Caco-2 (cell line): Measurements from ENCODE around the gene PAX4. TPM values are rescaled to one million over a fixed set of nuclear protein-coding genes. Genes with fewer than 3 reads are reported as not detected.

ENCODE experiments used
- Bru-seq: library from RNA; stranded (reverse); fragments of 400-500 nt; gene quantifications from one replicate; lab custom pipeline; 2021; lab: Mats Ljungman, UMichigan
- BruChase-seq, 2 experiments: library from RNA; stranded (reverse); fragments of 400-500 nt; gene quantifications; one replicate each; lab custom pipeline; 2021; lab: Mats Ljungman, UMichigan
- BruUV-seq: library from RNA; stranded (reverse); fragments of 400-500 nt; replicated peaks from 2 replicates; lab custom pipeline; 2021; lab: Mats Ljungman, UMichigan
- CTCF ChIA-PET: fragments of 300-600 bp; sonication (Branson Sonifier 250); formaldehyde crosslinking; loops from one replicate; lab custom pipeline; 2022; ENCODE audit warnings: antibody characterized with exemption; lab: Charles Lee
- POLR2A ChIA-PET: fragments of 300-600 bp; sonication (Branson Sonifier 250); formaldehyde crosslinking; loops from one replicate; lab custom pipeline; 2022; ENCODE audit warnings: antibody characterized with exemption; lab: Charles Lee
- DNase-seq, 2 experiments: peaks; one replicate each; pipeline versions ENCODE4 v3.0.0 to v3.0.0-alpha.2; 2020 to 2022
- H3K27me3 ChIP-seq: replicated peaks from 2 replicates; pipeline ENCODE4 v1.6.0; 2011; ENCODE audit warnings: low read length; ENCODE audit not compliant: control insufficient read depth, insufficient read depth
- H3K36me3 ChIP-seq: 2 replicates; pipeline ENCODE4 v1.5.1; 2011; ENCODE audit warnings: low read length; ENCODE audit not compliant: control insufficient read depth, insufficient read depth
- H3K4me1 ChIP-seq: fragments of 250-450 bp; sonication (Bioruptor Pico); 2 replicates; pipeline ENCODE4 v1.5.1; 2020; ENCODE audit warnings: mild to moderate bottlenecking
- H3K4me3 ChIP-seq: 2 replicates; pipeline ENCODE4 v1.5.1; 2011; ENCODE audit warnings: low read depth, mild to moderate bottlenecking, control low read depth, low read length
- H3K9me3 ChIP-seq: fragments of 250-450 bp; sonication (Bioruptor Pico); 2 replicates; pipeline ENCODE4 v1.5.1; 2020; ENCODE audit warnings: mild to moderate bottlenecking, moderate library complexity
- H3K27ac Mint-ChIP-seq: one replicate; pipeline ENCODE4 v1.8.0; 2022; ENCODE audit warnings: mixed read lengths; ENCODE audit not compliant: unreplicated experiment
- H3K27me3 Mint-ChIP-seq: one replicate; pipeline ENCODE4 v1.8.0; 2022; ENCODE audit warnings: mixed read lengths; ENCODE audit not compliant: insufficient read depth, unreplicated experiment
- H3K36me3 Mint-ChIP-seq: one replicate; pipeline ENCODE4 v1.8.0; 2022; ENCODE audit warnings: mild to moderate bottlenecking, mixed read lengths; ENCODE audit not compliant: insufficient read depth, unreplicated experiment
- H3K4me1 Mint-ChIP-seq: one replicate; pipeline ENCODE4 v1.8.0; 2022; ENCODE audit warnings: low read depth, mixed read lengths; ENCODE audit not compliant: unreplicated experiment
- H3K4me3 Mint-ChIP-seq: one replicate; pipeline ENCODE4 v1.8.0; 2022; ENCODE audit warnings: mild to moderate bottlenecking, moderate library complexity, mixed read lengths; ENCODE audit not compliant: unreplicated experiment
- H3K9me3 Mint-ChIP-seq: one replicate; pipeline ENCODE4 v1.8.0; 2022; ENCODE audit warnings: mixed read lengths; ENCODE audit not compliant: unreplicated experiment
- CTCF ChIP-seq, 2 experiments: fragments of 200-600 bp in 1 of 2; IDR thresholded peaks; 1 replicate in 1 of 2; 2 replicates in 1 of 2; pipeline versions ENCODE4 v1.5.1 to v1.8.0; 2011 to 2022; ENCODE audit warnings: antibody characterized with exemption in 1 of 2, control low read depth in 1 of 2, inconsistent platforms in 1 of 2, low read depth in 1 of 2, low read length in 1 of 2, mild to moderate bottlenecking in 1 of 2, moderate library complexity in 1 of 2; ENCODE audit not compliant: insufficient read depth in 1 of 2, severe bottlenecking in 1 of 2, unreplicated experiment in 1 of 2
- intact Hi-C: fragments of 100-400 bp; cut with micrococcal nuclease; formaldehyde crosslinking; loops from one replicate; pipeline ENCODE4 v1.10.0; 2022; ENCODE audit not compliant: unreplicated experiment
- long read RNA-seq: library from polyadenylated mRNA; stranded (forward); transcript quantifications from one replicate; pipeline ENCODE4 v2.0.0, GENCODE V29; 2022
- total RNA-seq: library from RNA; stranded (reverse); gene quantifications from 2 replicates; pipeline ENCODE4 v1.2.3, GENCODE V29; 2022

Gene PAX4
- total RNA-seq = not detected in 2 replicates
- Bru-seq, nascent RNA = not detected
- BruChase-seq, experiment 1, labeled RNA remaining after a 2-hour chase = percentile 9 among the genes with signal in this experiment
- BruChase-seq, experiment 2, labeled RNA remaining after a 6-hour chase = not detected
- long read RNA-seq = 0 reads

- POLR2A ChIA-PET = no interaction called here
- Mint-ChIP-seq H3K27me3 (peaks cover 61% of the 10 kb centered on the region), H3K27ac (no peak within 1 kb of the TSS), H3K4me3 (no peak within 1 kb of the TSS), H3K36me3 (peaks cover 5% of the 10 kb centered on the region), H3K4me1 (no peaks in the 10 kb centered on the region), H3K9me3 (peaks cover under 1% of the 10 kb centered on the region)
- Histone ChIP-seq H3K27me3 (peaks cover 4% of the 10 kb centered on the region), H3K9me3 (no peaks in the 10 kb centered on the region), H3K36me3 (no peaks in the 10 kb centered on the region), H3K4me1 (no peaks in the 10 kb centered on the region), H3K4me3 (no peak within 1 kb of the TSS)
- DNase-seq = no peak
- TF ChIP-seq CTCF (IDR thresholded peaks at IDR 0.05; ENCODE audit: insufficient read depth in 1 of 2, low read depth in 1 of 2, low read length in 1 of 2, severe bottlenecking in 1 of 2, unreplicated experiment in 1 of 2) = no peak
- intact Hi-C loops = no loop called here
- CTCF ChIA-PET = no interaction called here
- BruUV-seq = no TSS peak
Observed at GRCh38 chr7:127618042-127618441, at the start of gene PAX4. Gene PAX4 (minus strand): TSS chr7:127618142. CDS start chr7:127615928, 2,214 bp downstream.

- H3K4me1 Mint-ChIP-seq = peaks cover 14% of the 10 kb centered on the region
- CTCF ChIA-PET = no interaction called here
- DNase-seq = no peak
- H3K36me3 Mint-ChIP-seq = peaks cover 87% of the 10 kb centered on the region
- no TSS peak for BruUV-seq
- H3K27me3 ChIP-seq = no peaks in the 10 kb centered on the region
- H3K27me3 Mint-ChIP-seq = no peaks in the 10 kb centered on the region
- no peak overlapping the region for H3K4me3 ChIP-seq
- no peaks in the 10 kb centered on the region for H3K36me3 ChIP-seq
- no peaks in the 10 kb centered on the region for H3K9me3 Mint-ChIP-seq
- TF ChIP-seq CTCF (IDR thresholded peaks at IDR 0.05; ENCODE audit: insufficient read depth in 1 of 2, low read depth in 1 of 2, low read length in 1 of 2, severe bottlenecking in 1 of 2, unreplicated experiment in 1 of 2) = no peak
- H3K27ac Mint-ChIP-seq = peak overlapping the region; percentile 23
- intact Hi-C loops = no loop called here
- POLR2A ChIA-PET = no interaction called here
- no peaks in the 10 kb centered on the region for H3K9me3 ChIP-seq
- no peak overlapping the region for H3K4me3 Mint-ChIP-seq
- H3K4me1 ChIP-seq = no peaks in the 10 kb centered on the region
Observed at GRCh38 chr7:127667017-127667670, 49.2 kb upstream of the PAX4 start.

GRCh38 chr7:127666602-127667001, 48.7 kb upstream of the PAX4 start:
- H3K36me3 Mint-ChIP-seq = peaks cover 87% of the 10 kb centered on the region
- TF ChIP-seq CTCF (IDR thresholded peaks at IDR 0.05; ENCODE audit: insufficient read depth in 1 of 2, low read depth in 1 of 2, low read length in 1 of 2, severe bottlenecking in 1 of 2, unreplicated experiment in 1 of 2) = no peak
- H3K4me3 Mint-ChIP-seq = no peak overlapping the region
- BruUV-seq = no TSS peak
- intact Hi-C loops = no loop called here
- H3K27me3 Mint-ChIP-seq = no peaks in the 10 kb centered on the region
- Histone ChIP-seq H3K27me3 (no peaks in the 10 kb centered on the region), H3K4me1 (no peaks in the 10 kb centered on the region), H3K4me3 (no peak overlapping the region), H3K9me3 (no peaks in the 10 kb centered on the region), H3K36me3 (no peaks in the 10 kb centered on the region)
- POLR2A ChIA-PET = no interaction called here
- no peaks in the 10 kb centered on the region for H3K9me3 Mint-ChIP-seq
- CTCF ChIA-PET = no interaction called here
- DNase-seq = no peak
- peaks cover 14% of the 10 kb centered on the region for H3K4me1 Mint-ChIP-seq
- peak overlapping the region; percentile 73 for H3K27ac Mint-ChIP-seq
